HG02588 (cell line): ENCODE measurements around the gene SPATA31D1.

Source experiments
- ATAC-seq: cut with Tn5 transposase; IDR thresholded peaks from one replicate; pipeline ENCODE4 v1.9.1; 2021; ENCODE audit warnings: mild to moderate bottlenecking, moderate library complexity; ENCODE audit not compliant: unreplicated experiment

The SPATA31D1 gene

GRCh38 chr9:82020331-82020730 lies 31.8 kb downstream of the SPATA31D1 start:
- ATAC-seq, result no peak

DNA sequence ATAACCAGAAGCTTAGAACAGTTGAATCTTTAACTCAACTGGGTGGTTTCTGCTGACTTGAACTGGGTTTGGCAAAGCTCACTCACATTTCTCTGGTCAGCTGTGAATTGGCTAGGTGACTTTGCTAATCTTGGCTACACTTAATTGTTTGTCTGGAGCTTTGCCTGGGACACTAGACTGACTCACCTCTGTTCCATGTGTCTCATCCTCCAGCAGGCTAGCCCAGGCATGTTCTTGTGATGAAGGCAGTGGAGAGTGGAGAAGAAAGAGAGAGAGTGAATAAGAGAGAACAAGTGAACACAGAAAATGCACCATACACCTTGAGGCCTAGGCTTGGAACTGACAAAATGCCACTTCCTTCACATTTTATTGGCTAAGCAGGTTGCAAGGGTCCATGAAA lies 32.6 kb downstream of the SPATA31D1 start:
- ATAC-seq, result no peak

DNA sequence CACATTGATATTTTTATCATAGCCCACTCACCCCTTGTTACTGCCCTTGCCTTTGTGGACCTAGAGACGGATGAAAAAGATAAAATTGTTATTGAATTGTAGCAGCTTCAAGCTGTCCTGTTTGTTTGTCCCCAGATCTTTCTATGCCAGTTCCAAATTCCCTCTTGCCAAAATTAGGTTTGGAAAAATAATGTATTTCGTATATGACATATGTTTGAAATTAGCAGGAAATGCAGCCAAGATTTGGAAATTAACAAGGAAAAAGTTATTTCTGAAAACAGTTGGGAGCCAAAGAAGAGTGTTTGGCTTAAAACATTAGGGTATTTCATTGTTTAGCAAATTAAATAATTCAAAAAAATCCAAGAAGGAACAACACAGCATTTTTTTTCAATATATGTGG lies 33.5 kb downstream of the SPATA31D1 start:
- no peak for ATAC-seq

DNA sequence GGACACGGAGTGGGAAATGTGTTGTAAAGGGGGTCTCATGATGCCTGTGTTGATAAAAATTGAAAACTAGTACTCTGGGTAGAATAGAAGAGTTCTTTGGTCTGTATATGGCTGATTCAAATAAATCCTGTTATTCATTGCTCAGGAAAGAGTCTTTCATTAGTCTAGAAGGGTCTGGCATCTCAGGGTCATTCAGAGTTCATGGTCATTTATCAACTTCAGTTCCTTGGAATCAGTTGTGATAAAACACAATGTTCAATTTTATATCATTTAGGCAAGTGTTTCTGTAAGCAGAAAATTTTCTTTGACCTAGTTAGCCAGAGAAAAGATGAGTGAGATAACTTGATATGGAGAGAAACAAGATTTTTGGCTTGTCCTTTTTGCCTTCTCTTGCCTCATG lies 36.3 kb downstream of the SPATA31D1 start:
- ATAC-seq, result no peak

- no peak for ATAC-seq
Observed at GRCh38 chr9:82031538-82032280, 43.1 kb downstream of the SPATA31D1 start.

DNA sequence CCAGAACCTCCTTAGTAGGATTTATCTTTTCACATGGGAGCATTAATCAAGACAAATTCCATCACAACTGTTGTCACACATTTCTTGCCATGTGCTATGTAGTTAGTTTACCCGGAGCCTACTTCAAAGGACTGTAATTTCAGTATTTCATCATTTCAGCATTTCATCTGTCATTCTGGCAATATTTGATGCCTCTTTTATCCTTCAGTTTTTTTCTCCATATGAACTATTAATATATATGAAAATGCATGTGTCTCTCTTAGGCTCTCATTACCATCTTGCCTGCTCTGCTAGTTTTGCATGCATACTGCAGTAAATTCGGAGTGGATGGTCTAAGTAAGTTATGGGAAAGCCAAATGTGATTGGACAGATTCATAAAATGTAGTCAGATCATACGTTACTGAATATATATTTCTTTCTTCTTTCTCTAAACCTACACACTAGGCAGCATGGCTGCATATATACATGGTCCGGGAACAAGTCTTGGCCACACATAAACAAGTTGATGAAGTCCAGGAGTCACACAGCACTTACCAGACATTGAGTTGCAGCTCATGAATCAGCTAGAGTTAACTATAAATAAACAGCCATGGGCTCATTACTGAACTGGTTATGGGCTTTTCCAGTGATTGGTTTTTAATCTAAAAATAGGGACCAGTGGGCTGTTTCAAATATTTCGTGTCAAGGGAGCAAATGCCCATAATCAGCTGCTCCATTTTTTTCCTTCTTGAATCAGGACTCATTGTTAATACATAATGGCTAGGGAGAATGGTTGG lies 46.6 kb downstream of the SPATA31D1 start:
- no peak for ATAC-seq

- no peak for ATAC-seq
Observed at GRCh38 chr9:82036086-82036485, 47.5 kb downstream of the SPATA31D1 start.

DNA sequence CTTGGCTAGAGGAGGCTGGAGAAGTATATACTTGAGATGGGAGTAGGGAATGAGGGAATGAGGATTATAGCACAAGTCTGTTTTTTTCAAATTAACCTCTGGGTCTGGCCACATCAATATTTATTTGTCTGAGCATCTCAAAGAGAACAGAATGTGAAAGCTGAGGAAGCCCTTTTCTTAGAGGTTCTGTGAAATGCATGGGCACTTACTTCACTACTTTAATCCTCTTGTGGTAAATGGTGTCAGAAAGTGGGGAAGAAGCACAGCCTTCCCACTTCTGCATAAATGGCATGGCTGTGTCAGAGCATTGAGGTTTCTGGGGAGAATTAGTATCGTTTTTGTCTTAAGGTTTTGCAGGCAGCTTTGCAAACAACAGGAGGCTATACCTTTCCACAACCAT lies 48.6 kb downstream of the SPATA31D1 start:
- ATAC-seq, result no peak

DNA sequence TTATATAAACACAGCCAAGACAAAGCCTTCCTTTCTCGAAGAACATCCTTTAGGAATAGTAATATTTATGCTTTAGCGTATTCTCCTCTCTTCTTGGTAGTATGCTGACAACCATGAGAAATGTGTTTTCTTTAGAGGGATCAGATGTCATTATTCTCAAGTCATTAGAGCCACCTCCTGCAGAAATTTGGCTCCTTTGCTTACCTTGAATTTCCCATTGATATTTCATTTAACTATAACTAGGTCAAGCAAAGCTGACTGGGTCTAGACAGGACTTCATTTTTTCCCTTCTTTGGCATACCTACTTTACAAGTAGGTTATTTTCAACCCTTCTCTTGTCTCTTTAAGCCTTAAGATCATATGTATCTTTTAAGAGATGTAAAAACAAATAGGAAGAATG lies 50.3 kb downstream of the SPATA31D1 start:
- no peak for ATAC-seq
